Dendritic cell treated with granulocyte-macrophage colony-stimulating factor and Interleukin-4, amounts not matched to agents 40 ng/mL and 50 ng/mL, for 4 days (primary cell): ENCODE measurements around the gene SHANK1.

ENCODE experiments used
- H3K27ac Mint-ChIP-seq: one replicate; pipeline ENCODE4 v1.8.0; 2022; ENCODE audit warnings: mild to moderate bottlenecking, mixed read lengths
- H3K27me3 Mint-ChIP-seq: one replicate; pipeline ENCODE4 v1.8.0; 2022; ENCODE audit warnings: mild to moderate bottlenecking, mixed read lengths
- H3K36me3 Mint-ChIP-seq: one replicate; pipeline ENCODE4 v1.8.0; 2022; ENCODE audit warnings: low read depth, mixed read lengths
- H3K4me1 Mint-ChIP-seq: one replicate; pipeline ENCODE4 v1.8.0; 2022; ENCODE audit warnings: low read depth, mixed read lengths
- H3K4me3 Mint-ChIP-seq: one replicate; pipeline ENCODE4 v1.8.0; 2022; ENCODE audit warnings: mild to moderate bottlenecking, moderate library complexity, mixed read lengths
- H3K9me3 Mint-ChIP-seq: one replicate; pipeline ENCODE4 v1.8.0; 2022; ENCODE audit warnings: mixed read lengths
- intact Hi-C: fragments of 100-400 bp; cut with micrococcal nuclease; formaldehyde crosslinking; loops from one replicate; pipeline ENCODE4 v1.15.0; 2022

Gene SHANK1

DNA sequence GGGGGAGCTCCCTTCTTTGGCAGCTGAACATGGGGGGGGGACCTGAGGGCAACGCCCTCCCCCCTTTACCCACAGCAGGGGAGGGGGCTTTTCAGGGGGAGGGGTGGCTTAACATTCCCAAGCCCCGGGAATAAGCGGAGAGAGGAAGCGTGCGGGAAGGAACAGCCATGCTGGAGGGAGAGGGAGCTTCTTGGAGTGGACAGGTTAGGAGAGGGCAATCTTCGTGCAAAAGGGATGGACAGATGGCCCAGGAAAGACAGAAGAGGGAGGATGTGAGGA, 59.6 kb downstream of the SHANK1 start:
- H3K9me3 Mint-ChIP-seq, result peaks cover 29% of the 10 kb centered on the region
- intact Hi-C loops, result no loop called here
- H3K4me3 Mint-ChIP-seq, result no peak overlapping the region
- peaks cover 11% of the 10 kb centered on the region for H3K4me1 Mint-ChIP-seq
- peaks cover 6% of the 10 kb centered on the region for H3K36me3 Mint-ChIP-seq
- peaks cover 81% of the 10 kb centered on the region for H3K27me3 Mint-ChIP-seq
- no peak overlapping the region for H3K27ac Mint-ChIP-seq

DNA sequence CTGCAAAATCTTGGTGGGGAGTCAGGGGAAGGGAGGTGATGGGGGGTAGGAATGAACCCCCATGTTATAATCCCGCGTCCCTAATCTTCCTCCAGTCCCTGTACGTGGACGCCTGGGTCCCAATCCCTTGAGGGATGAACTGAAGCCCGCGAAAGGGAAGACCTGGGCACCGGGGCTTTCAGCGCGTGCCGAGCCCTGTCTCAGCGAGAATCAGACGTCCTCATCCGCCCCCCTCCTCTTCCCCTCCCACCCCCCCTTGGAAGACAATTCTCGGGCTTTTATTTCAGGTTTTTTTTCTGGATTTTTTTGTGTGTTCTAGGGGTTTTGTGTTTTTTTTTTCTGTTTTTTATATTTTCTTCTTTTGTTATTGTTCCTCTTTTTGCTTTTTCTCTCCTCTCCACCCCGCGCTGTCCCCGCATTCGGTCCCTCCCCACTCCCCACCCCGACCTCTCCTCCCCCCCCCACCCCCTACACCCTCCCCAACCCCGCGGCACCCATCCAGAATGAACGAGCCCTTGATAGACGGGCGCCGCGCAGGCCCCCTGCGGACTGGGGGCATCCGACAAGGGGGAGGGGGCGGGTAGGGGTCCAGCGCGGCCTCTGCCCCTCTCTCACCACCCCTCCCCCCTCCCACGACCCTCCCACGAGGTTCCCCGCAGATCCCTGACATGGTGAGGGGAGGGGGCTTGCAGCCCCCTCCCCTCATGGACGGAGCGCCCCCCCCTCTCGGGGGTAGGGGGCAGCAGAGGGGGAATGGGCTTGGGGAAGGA, 60.1 kb downstream of the SHANK1 start:
- peaks cover 34% of the 10 kb centered on the region for H3K9me3 Mint-ChIP-seq
- H3K27ac Mint-ChIP-seq, result no peak overlapping the region
- peaks cover 6% of the 10 kb centered on the region for H3K36me3 Mint-ChIP-seq
- H3K4me1 Mint-ChIP-seq, result peaks cover 11% of the 10 kb centered on the region
- intact Hi-C loops, result no loop called here
- H3K27me3 Mint-ChIP-seq, result peaks cover 79% of the 10 kb centered on the region
- H3K4me3 Mint-ChIP-seq, result no peak overlapping the region

DNA sequence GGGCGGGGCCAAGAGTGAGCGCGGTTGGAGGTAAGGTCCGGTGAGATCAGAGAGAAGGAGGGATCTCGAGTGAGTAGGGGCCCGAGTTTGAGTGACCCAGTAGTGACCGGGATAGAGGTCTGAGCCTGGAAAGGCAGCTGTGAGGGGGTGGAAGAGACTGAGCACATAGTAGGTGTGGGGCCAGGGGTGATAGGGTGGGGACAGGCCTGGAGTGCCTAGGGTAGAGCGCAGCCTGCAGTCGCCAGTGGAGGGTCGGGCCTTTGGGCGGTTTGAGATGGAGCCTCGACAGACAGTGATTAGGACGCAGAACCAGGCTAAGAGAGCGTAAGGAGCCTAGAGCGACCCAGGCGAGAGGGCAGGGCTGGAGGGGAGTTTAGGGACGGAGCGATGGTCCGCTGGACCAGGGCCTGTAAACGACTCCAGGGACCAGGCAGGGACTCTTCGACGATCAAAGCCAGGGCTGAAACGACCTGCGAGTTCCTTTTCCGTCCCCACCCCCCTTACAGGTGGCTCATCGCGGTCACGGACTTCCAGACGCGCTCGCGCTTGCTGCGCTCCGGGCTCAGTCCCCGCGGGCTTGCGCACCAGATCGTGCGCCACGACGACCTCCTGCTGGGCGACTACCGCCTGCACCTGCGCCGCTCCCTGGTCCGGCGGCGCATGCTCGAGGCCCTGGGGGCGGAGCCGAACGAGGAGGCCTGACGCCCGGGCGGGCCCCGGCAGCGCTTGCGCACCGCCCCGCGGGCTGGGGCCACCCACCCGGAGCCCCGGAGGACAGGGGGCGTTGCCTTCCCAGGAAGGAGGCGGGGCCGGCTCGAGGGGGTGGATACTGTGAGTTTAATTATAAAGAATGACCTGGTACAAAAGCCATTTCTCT, 60.9 kb downstream of the SHANK1 start:
- peak overlapping the region; percentile 64 for H3K4me3 Mint-ChIP-seq
- peaks cover 6% of the 10 kb centered on the region for H3K36me3 Mint-ChIP-seq
- peaks cover 34% of the 10 kb centered on the region for H3K9me3 Mint-ChIP-seq
- peaks cover 79% of the 10 kb centered on the region for H3K27me3 Mint-ChIP-seq
- peaks cover 11% of the 10 kb centered on the region for H3K4me1 Mint-ChIP-seq
- peak overlapping the region; percentile 71 for H3K27ac Mint-ChIP-seq
- intact Hi-C loops, result no loop called here

DNA sequence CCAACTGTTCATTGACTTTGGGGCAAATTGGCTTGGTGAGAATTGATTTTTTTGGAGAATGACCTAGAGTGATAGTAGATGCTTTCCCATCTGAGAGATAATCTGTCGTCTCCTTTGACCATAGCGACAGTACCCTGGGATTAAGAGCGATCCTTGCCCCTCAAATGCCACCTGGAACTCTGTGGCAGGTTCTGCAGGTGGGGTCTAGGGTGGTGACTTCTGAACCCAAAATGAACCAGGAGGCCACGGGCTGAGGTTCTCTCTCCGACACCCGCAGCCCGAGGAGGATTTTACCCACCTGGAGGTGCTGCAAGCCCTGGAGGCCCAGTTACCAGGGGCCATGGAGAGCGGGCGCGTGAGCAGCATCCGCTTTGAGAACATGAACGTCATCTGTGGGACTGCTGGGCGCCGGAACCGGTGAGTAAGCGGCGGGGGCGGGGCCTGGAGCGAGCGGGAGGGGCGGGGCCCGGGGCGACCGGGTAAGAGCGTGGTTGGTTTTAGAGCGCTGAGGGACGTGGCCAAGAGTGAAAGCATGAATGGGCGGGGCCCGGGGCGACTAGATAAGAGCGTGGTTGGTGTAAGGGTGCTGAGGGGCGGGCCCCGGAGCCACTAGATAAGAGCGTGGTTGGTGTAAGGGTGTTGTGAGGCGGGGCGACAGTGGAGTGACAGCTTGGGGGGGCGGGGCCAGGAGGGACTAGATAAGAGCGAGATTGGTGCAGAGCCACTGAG, 61.7 kb downstream of the SHANK1 start:
- H3K27ac Mint-ChIP-seq, result peak overlapping the region; percentile 71
- H3K4me3 Mint-ChIP-seq, result peak overlapping the region; percentile 64
- intact Hi-C loops, result no loop called here
- peaks cover 6% of the 10 kb centered on the region for H3K36me3 Mint-ChIP-seq
- H3K27me3 Mint-ChIP-seq, result peaks cover 77% of the 10 kb centered on the region
- H3K9me3 Mint-ChIP-seq, result peaks cover 34% of the 10 kb centered on the region
- H3K4me1 Mint-ChIP-seq, result peaks cover 11% of the 10 kb centered on the region

DNA sequence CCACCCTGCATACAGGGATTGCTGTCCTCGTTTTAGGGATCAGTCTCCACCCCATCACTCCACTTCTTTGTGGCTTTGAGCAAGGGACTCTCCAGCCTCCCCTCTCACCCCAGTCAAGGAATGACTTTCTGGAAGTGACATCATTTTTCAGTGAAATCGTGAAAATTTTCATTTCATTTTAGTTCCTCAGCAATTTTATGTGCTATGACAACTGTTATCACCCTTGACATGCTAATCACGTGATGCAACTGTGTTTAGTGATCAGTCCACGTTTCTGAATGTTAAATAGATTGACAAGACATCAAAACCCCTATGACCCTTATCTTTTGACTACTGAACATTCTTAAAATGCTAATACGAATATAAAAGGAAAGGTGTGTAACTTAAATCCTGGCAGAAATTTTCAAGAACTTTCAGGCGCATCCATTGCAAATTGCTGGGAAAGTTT, 62.4 kb downstream of the SHANK1 start:
- H3K4me1 Mint-ChIP-seq, result peaks cover 11% of the 10 kb centered on the region
- intact Hi-C loops, result no loop called here
- H3K36me3 Mint-ChIP-seq, result peaks cover 6% of the 10 kb centered on the region
- peaks cover 76% of the 10 kb centered on the region for H3K27me3 Mint-ChIP-seq
- peaks cover 34% of the 10 kb centered on the region for H3K9me3 Mint-ChIP-seq
- no peak overlapping the region for H3K4me3 Mint-ChIP-seq
- H3K27ac Mint-ChIP-seq, result no peak overlapping the region

DNA sequence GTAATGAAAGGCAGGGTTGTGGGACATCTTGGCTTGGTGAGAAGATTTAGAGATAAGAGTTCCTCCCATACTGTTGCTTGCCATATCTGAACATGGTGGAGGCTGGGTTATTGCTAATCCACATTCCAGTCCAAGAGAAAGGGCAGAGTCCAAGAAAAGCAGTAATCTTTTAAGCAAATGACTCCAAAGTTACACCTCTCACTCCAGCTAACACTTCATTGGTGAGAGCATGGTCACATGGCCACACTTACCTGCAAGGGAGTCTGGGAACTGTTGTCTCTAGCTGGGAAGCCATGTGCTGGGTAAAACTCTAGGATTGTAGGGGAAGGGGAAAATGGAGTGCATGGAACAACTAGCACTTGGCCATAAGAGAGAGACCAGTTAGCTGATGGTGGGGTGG, 64.7 kb downstream of the SHANK1 start:
- Mint-ChIP-seq H3K4me1 (peaks cover 11% of the 10 kb centered on the region), H3K4me3 (no peak overlapping the region), H3K27ac (no peak overlapping the region), H3K9me3 (peaks cover 37% of the 10 kb centered on the region), H3K36me3 (peaks cover 6% of the 10 kb centered on the region), H3K27me3 (peaks cover 60% of the 10 kb centered on the region)
- intact Hi-C loops, result no loop called here

DNA sequence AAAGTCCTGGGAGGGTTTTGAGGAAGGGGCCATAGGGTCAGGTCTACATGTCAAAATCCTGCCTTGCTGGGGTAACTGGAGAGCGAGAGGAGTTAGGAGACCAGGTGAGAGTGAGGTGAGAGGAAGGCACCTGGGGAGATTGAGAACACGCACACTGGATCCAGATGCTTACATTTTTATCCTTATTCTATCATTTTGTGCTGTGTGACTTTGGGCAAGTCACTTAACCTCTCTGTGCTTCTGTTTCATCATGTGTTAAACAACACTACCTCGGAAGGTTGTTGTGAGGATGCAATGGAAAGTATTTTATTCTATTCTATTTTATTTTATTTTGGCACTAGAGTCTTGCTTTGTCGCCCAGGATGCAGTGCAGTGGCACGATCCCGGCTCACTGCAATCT, 66.9 kb downstream of the SHANK1 start:
- no peaks in the 10 kb centered on the region for H3K36me3 Mint-ChIP-seq
- H3K4me3 Mint-ChIP-seq, result no peak overlapping the region
- intact Hi-C loops, result no loop called here
- no peak overlapping the region for H3K27ac Mint-ChIP-seq
- peaks cover 48% of the 10 kb centered on the region for H3K27me3 Mint-ChIP-seq
- peaks cover 32% of the 10 kb centered on the region for H3K9me3 Mint-ChIP-seq
- H3K4me1 Mint-ChIP-seq, result peaks cover 1% of the 10 kb centered on the region

DNA sequence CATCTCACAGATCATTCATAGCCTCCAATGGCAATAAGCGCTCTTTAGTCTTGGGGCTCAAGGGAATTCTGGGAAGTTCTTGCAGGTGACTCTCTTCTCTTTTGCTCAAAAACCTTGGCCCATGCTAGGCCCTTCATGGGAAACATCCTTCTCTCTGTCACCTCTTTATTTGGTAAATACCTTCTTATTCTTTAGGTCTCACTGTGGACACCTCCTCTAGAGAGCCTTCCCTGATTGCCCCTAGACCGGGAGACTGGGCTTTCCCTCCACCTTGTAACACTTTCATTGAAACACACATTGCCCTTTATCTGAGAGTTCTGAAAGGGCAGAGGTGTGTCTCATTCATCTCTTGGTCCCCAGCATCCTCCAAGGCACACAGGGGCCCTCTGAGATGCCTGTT, 68.4 kb downstream of the SHANK1 start:
- Mint-ChIP-seq H3K4me3 (no peak overlapping the region), H3K27me3 (peaks cover 38% of the 10 kb centered on the region), H3K27ac (no peak overlapping the region), H3K36me3 (no peaks in the 10 kb centered on the region), H3K4me1 (no peaks in the 10 kb centered on the region), H3K9me3 (peaks cover 22% of the 10 kb centered on the region)
- intact Hi-C loops, result no loop called here

DNA sequence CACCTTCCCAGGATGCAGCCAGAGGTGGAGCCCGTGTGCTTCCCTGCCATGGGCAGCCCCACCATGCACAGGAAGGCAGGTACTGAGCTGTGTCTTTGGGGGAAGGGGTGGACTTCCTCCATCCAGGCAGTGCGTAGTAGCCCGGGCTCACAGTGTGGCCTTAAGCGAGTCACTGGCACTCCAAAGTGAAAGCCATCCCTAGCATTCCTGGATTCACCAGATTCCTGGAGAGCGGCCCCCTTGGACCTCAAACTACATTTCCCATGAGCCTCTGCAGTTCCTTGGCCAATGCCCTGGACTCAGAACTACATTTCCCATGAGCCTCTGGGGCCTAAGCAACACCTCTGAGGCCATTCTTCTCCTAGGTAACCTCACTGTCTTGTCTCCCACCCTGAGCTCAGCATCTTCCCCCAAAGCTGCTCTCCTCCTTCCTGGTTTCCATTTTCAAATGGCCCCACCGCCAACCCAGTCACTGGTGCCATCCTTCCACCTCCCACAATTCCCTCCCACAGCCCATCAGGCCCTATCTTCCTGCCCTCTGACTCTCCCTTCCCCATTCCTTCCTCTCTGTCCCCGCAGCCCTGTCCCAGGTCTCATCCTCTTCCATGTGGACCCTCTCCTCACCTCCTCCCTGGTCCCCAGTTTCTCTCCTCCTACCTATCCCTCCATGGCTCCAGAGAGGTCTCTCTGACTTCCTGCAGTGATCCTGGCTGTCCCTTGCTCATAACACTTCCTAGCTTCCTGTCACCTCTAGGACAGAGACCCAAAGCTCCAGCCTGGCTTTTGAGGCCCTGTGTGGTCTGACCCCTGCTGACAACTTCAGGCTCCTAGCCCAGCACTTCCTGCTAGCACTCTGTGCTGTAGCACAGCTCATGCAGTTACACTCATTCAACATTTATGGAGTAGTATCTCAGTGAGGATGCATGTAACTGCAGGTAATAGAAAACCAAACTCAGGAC, 69.9 kb downstream of the SHANK1 start, which contains the start of gene C19orf81:
TSS of gene C19orf81 (plus strand) at position 13 of the 959 bp plus-strand sequence. CDS start at position 13, 0 bp downstream.
- H3K4me3 Mint-ChIP-seq, result no peak within 1 kb of the TSS
- H3K27ac Mint-ChIP-seq, result no peak within 1 kb of the TSS
- intact Hi-C loops, result no loop called here
- H3K4me1 Mint-ChIP-seq, result no peaks in the 10 kb centered on the region
- H3K27me3 Mint-ChIP-seq, result peaks cover 26% of the 10 kb centered on the region
- H3K36me3 Mint-ChIP-seq, result no peaks in the 10 kb centered on the region
- peaks cover 8% of the 10 kb centered on the region for H3K9me3 Mint-ChIP-seq

DNA sequence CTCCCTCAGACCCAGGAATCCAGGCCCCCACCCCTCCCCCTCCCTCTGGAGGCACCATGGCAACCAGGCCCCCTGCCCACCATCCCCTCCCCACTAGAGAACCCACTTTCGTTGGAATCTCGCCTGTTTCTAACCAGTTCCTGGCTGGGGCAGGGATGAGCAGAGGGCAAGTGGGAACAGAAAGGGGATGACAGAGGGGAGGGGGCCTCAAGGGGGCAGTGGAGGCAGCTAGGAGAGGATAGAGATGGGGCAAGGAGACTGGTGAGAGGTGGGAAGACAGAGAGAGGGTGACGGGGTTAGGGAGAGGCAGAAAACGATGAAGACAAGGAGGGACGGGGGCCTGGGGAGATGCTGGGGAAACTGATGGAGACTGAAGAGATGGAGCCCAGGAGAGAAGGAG, 70.9 kb downstream of the SHANK1 start:
- Mint-ChIP-seq H3K4me1 (no peaks in the 10 kb centered on the region), H3K27ac (no peak overlapping the region), H3K27me3 (peaks cover 18% of the 10 kb centered on the region), H3K36me3 (no peaks in the 10 kb centered on the region), H3K9me3 (peaks cover 6% of the 10 kb centered on the region), H3K4me3 (no peak overlapping the region)
- intact Hi-C loops, result no loop called here

DNA sequence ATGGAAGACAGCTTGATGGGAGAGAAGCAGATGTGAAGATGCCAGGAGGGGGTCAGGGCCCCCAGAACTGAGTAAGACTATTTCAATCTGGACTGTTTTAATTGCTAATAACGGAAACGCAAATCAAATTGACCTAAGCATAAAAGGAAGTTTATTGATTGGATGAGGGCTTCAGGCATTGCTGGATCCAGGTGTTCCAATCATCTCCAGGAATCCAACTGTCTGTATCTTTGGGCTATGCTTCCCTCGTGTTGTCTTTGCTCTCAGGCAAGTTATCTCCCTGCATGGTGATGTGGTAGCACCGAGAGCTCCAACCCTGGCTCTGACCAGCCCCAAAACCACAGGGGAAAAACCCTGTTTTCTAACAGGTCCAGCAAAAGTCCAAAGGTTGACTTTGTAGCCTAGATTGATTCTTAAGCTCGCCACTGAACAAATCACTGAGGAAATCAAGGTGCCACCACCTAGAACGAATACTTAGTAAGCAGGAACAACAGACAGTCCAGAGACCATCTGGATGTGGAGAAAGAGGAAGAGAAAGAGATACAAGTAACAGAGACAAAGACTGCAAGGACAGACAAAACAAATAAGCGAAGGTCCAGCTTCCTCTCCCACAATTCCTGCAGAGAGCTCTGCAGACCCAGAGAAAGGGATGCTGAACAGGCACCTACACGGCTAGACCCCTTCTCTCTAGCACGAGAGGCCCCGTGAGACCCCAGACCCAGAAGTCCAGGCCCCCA, 71.6 kb downstream of the SHANK1 start:
- Mint-ChIP-seq H3K27ac (no peak overlapping the region), H3K4me1 (no peaks in the 10 kb centered on the region), H3K4me3 (no peak overlapping the region), H3K27me3 (peaks cover 14% of the 10 kb centered on the region), H3K9me3 (peaks cover 6% of the 10 kb centered on the region), H3K36me3 (no peaks in the 10 kb centered on the region)
- intact Hi-C loops, result no loop called here

DNA sequence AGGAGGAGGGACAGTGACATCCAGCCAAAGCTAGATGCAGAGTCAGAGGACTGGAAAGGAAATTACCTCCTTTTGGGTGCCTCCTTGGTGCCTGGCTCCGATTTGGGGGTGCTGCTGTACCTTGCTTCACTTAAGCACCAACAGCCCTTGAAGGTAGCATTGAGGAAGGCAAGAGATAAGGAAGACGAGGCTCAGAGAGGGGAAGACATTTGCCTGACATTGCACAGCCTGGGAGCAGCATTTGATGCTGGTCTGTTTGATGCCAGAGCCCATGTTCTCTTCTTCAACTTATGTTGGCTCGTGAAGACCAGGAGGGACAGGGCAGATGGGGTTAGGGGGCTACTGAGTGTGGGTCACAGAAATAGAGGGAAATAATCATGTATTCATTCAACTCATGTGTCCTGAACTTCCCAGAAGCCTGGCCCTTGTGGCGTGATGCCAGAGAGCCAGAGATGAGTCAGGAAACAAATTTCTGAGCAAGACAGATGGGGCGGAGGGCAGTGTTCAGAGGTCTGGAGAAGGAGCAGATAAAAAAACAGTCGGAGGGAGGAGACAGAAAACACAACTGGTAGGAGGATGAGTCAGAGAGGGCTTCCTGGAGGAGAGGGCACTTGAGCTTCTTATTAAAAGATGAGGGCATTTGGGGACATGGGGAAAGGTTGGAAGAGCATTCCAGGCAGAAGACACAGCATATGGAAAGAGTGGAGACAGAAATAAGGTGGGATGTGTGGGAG, 73.4 kb downstream of the SHANK1 start:
- H3K4me3 Mint-ChIP-seq, result no peak overlapping the region
- peaks cover 11% of the 10 kb centered on the region for H3K27me3 Mint-ChIP-seq
- H3K36me3 Mint-ChIP-seq, result no peaks in the 10 kb centered on the region
- H3K9me3 Mint-ChIP-seq, result peaks cover 6% of the 10 kb centered on the region
- intact Hi-C loops, result no loop called here
- H3K27ac Mint-ChIP-seq, result no peak overlapping the region
- H3K4me1 Mint-ChIP-seq, result no peaks in the 10 kb centered on the region
